B cell (primary cell): ENCODE data around the gene IFT22.

Source experiments
- EZH2 ChIP-seq: IDR thresholded peaks from 2 replicates; pipeline ENCODE4 v1.6.1; 2012; ENCODE audit warnings: borderline replicate concordance, low read depth, mild to moderate bottlenecking, moderate library complexity, low read length; ENCODE audit not compliant: insufficient read depth, poor library complexity, severe bottlenecking
- TF ChIP-seq, protein P1 (sequence below): fragments of 200-600 bp; IDR thresholded peaks from one replicate; pipeline ENCODE4 v1.8.0; 2022; ENCODE audit warnings: antibody characterized with exemption, mild to moderate bottlenecking

DNA sequence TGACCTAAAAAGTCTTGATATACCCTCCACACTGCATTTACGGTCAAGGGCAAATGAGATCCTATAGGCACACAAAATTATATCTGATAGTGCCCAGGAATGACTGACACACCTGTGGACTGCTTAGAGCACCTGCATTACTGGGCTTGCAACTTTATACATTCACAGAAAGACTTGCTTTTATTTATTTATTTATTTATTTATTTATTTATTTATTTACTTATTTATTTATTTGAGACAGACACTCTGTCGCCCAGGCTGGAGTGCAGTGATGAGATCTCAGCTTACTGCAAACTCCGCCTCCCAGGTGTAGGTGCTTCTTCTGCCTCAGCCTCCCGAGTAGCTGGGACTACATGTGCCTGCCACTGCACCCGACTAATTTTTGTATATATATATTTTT, 6.5 kb upstream of the IFT22 start:
- TF ChIP-seq, protein P1, sequence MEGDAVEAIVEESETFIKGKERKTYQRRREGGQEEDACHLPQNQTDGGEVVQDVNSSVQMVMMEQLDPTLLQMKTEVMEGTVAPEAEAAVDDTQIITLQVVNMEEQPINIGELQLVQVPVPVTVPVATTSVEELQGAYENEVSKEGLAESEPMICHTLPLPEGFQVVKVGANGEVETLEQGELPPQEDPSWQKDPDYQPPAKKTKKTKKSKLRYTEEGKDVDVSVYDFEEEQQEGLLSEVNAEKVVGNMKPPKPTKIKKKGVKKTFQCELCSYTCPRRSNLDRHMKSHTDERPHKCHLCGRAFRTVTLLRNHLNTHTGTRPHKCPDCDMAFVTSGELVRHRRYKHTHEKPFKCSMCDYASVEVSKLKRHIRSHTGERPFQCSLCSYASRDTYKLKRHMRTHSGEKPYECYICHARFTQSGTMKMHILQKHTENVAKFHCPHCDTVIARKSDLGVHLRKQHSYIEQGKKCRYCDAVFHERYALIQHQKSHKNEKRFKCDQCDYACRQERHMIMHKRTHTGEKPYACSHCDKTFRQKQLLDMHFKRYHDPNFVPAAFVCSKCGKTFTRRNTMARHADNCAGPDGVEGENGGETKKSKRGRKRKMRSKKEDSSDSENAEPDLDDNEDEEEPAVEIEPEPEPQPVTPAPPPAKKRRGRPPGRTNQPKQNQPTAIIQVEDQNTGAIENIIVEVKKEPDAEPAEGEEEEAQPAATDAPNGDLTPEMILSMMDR: no peak
- no peak for TF ChIP-seq EZH2
